CD4-positive, alpha-beta T cell treated with Interferon alpha-2 for 1 hour (primary cell): ENCODE results near the gene SOST.

Experiments used
- DNase-seq, 2 donors: peaks; one replicate each; pipeline ENCODE4 v3.0.0-alpha.2; 2020 to 2022

The SOST gene

GRCh38 chr17:43740541-43740940 is 18.1 kb downstream of the SOST start:
- no peak for DNase-seq

- DNase-seq, result no peak
Measured at GRCh38 chr17:43737722-43738121, 20.9 kb downstream of the SOST start.

- DNase-seq, result no peak
Measured at GRCh38 chr17:43736389-43736788, 22.2 kb downstream of the SOST start.

GRCh38 chr17:43734376-43734775 is 24.2 kb downstream of the SOST start:
- no peak for DNase-seq

GRCh38 chr17:43733956-43734355 is 24.6 kb downstream of the SOST start:
- DNase-seq, result no peak

GRCh38 chr17:43732958-43733357 is 25.6 kb downstream of the SOST start:
- no peak for DNase-seq

- DNase-seq, result no peak
Measured at GRCh38 chr17:43728081-43728480, 30.5 kb downstream of the SOST start.

- DNase-seq, result no peak
Measured at GRCh38 chr17:43723697-43724359, 34.8 kb downstream of the SOST start.

- DNase-seq, result no peak
Measured at GRCh38 chr17:43722870-43723665, 35.5 kb downstream of the SOST start.

- DNase-seq, result no peak
Measured at GRCh38 chr17:43722269-43722619, 36.3 kb downstream of the SOST start.

GRCh38 chr17:43721537-43722268 is 36.9 kb downstream of the SOST start:
- DNase-seq, result no peak

GRCh38 chr17:43720311-43721060 is 38.1 kb downstream of the SOST start:
- peak; percentile 67 to 81 for DNase-seq

GRCh38 chr17:43719578-43719977 is 39.0 kb downstream of the SOST start:
- DNase-seq, result no peak

GRCh38 chr17:43718544-43718943 is 40.0 kb downstream of the SOST start:
- no peak for DNase-seq

- no peak for DNase-seq
Measured at GRCh38 chr17:43717913-43718312, 40.7 kb downstream of the SOST start.

GRCh38 chr17:43714465-43715149 is 44.0 kb downstream of the SOST start:
- DNase-seq, result no peak

- no peak for DNase-seq
Measured at GRCh38 chr17:43713494-43714162, 45.0 kb downstream of the SOST start.

- DNase-seq, result no peak
Measured at GRCh38 chr17:43712397-43712796, 46.2 kb downstream of the SOST start.

GRCh38 chr17:43710101-43710500 is 48.5 kb downstream of the SOST start:
- DNase-seq, result no peak

- DNase-seq, result no peak
Measured at GRCh38 chr17:43709210-43709609, 49.4 kb downstream of the SOST start.

- no peak for DNase-seq
Measured at GRCh38 chr17:43707184-43707583, 51.4 kb downstream of the SOST start.

GRCh38 chr17:43706235-43706634 is 52.4 kb downstream of the SOST start:
- DNase-seq, result no peak
